OCI-LY7 (cell line): ENCODE results near the gene ZNF83.

Experiments
- CTCF ChIP-seq: fragments of 200-600 bp; sonication (generic); conservative IDR thresholded peaks from 2 replicates; pipeline ENCODE4 v1.5.1; 2014; ENCODE audit warnings: mild to moderate bottlenecking, antibody characterized with exemption, low read length, moderate library complexity, mixed read lengths
- EZH2phosphoT487 ChIP-seq: fragments of 200-600 bp; sonication (generic); IDR thresholded peaks from 2 replicates; pipeline ENCODE4 v1.6.1; 2018; ENCODE audit warnings: low read depth, borderline replicate concordance, mild to moderate bottlenecking, mixed run types, antibody characterized with exemption, low read length, moderate library complexity, mixed read lengths

- TF ChIP-seq CTCF, result peak; percentile 55
- no peak for TF ChIP-seq EZH2phosphoT487
Measured at GRCh38 chr19:52601025-52601973, 36.9 kb downstream of the ZNF83 start.
